ENCODE results near the gene IMPG2.

The IMPG2 gene

GRCh38 chr3:101262393-101263240 is 57.8 kb downstream of the IMPG2 start:
- H3K9me3 ChIP-seq (ENCODE audit: severe bottlenecking): no peaks in the 10 kb centered on the region
- no peak for DNase-seq
- no peak overlapping the region for H3K27ac ChIP-seq
- H3K4me3 ChIP-seq (ENCODE audit: low read depth, low read length): no peak overlapping the region
- H3K36me3 ChIP-seq: peaks cover 91% of the 10 kb centered on the region
- H3K27me3 ChIP-seq (ENCODE audit: insufficient read depth, low read depth, severe bottlenecking): no peaks in the 10 kb centered on the region
- no peak for TF ChIP-seq CTCF (IDR thresholded peaks at IDR 0.05; ENCODE audit: low read depth, low read length)

DNA sequence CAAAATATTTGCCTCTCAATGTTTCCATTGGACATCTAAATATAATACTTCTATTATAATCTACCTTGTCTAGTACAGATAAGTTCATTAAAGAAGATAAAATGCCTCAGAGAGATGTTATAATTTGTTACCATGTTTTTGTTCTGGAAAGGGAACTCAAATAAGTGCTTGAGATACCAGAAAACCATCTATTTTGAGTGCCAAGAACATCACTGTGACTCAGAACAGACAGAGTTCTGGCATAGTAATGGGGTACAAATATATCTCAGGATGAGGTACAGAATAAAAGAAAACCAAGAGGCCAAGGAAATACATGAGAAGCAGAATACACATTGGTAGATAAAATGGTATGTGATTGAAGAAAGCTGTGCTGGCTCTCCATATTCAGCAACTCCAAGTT is 58.9 kb downstream of the IMPG2 start:
- Histone ChIP-seq H3K27ac (no peak overlapping the region), H3K27me3 (ENCODE audit: insufficient read depth, low read depth, severe bottlenecking) (no peaks in the 10 kb centered on the region), H3K36me3 (peaks cover 91% of the 10 kb centered on the region), H3K9me3 (ENCODE audit: severe bottlenecking) (no peaks in the 10 kb centered on the region), H3K4me3 (ENCODE audit: low read depth, low read length) (no peak overlapping the region)
- DNase-seq: no peak
- no peak for TF ChIP-seq CTCF (IDR thresholded peaks at IDR 0.05; ENCODE audit: low read depth, low read length)

DNA sequence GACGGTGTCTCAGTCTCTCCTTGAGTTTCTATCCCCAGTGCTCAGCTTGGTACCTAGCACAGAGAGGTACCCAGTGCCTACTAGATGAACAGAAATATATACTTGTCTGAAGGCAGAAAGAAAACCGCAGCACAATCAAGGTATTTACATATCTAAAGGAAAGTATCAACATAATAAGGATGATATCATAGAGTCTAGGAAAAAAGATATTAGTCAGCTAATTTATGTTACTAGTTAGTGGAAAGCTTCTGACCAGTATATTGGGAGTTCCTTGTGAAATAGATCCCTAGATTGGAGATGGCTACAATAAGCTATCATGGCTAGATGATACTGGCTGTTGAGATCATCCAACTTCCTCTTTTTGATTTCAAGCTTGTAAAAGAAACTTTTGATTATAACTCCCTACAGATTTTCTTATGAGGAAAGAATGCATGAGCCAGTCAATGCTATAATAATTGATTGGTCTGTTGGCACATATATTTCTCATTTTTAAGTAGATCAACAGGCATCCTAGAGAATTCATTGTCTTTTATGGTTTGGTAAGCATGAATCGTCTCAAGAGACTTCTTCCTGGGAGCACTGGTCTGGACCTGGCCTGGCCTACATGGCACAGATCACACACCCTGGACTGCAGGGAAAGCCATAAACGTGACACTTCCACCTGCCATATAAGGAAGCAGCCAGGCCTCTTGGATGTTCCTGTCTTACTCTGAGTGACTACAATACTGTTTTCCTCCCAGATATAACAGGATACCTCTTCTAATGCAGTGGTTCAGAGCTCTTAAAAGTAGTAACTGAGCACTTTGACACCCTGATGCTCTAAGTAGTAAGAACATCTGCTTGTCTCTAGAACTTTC is 60.7 kb downstream of the IMPG2 start:
- Histone ChIP-seq H3K27me3 (ENCODE audit: insufficient read depth, low read depth, severe bottlenecking) (no peaks in the 10 kb centered on the region), H3K27ac (no peak overlapping the region), H3K9me3 (ENCODE audit: severe bottlenecking) (no peaks in the 10 kb centered on the region), H3K36me3 (peaks cover 83% of the 10 kb centered on the region), H3K4me3 (ENCODE audit: low read depth, low read length) (no peak overlapping the region)
- no peak for DNase-seq
- no peak for TF ChIP-seq CTCF (IDR thresholded peaks at IDR 0.05; ENCODE audit: low read depth, low read length)

GRCh38 chr3:101256511-101256910 is 63.9 kb downstream of the IMPG2 start:
- Histone ChIP-seq H3K36me3 (peaks cover 89% of the 10 kb centered on the region), H3K27me3 (ENCODE audit: insufficient read depth, low read depth, severe bottlenecking) (no peaks in the 10 kb centered on the region), H3K9me3 (ENCODE audit: severe bottlenecking) (no peaks in the 10 kb centered on the region), H3K27ac (peak overlapping the region; percentile 80), H3K4me3 (ENCODE audit: low read depth, low read length) (no peak overlapping the region)
- DNase-seq: no peak
- no peak for TF ChIP-seq CTCF (IDR thresholded peaks at IDR 0.05; ENCODE audit: low read depth, low read length)

DNA sequence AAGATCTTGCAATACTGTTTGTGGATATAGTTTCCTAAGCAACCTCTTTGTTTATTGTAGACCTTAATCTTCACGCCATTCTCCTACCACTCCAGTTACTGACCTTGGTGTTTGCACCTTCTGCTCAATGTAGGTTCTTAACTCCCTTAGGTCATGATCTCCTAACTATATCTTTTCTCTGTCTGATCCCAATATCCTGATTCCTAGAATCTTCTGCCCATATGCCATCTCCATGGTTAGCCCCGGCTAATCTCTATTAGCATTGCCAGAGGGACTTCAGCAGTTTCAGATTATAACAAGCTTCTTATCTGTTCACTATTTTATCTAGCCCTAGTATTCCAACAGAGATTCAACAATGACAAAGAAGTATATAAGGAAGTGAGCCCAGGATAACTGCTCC is 64.9 kb downstream of the IMPG2 start:
- no peak for TF ChIP-seq CTCF (IDR thresholded peaks at IDR 0.05; ENCODE audit: low read depth, low read length)
- peaks cover 89% of the 10 kb centered on the region for H3K36me3 ChIP-seq
- peak overlapping the region; percentile 80 for H3K27ac ChIP-seq
- no peaks in the 10 kb centered on the region for H3K9me3 ChIP-seq (ENCODE audit: severe bottlenecking)
- DNase-seq: peak; percentile 72
- no peak overlapping the region for H3K4me3 ChIP-seq (ENCODE audit: low read depth, low read length)
- no peaks in the 10 kb centered on the region for H3K27me3 ChIP-seq (ENCODE audit: insufficient read depth, low read depth, severe bottlenecking)
